ENCODE data around the gene VPS25.

The VPS25 gene

DNA sequence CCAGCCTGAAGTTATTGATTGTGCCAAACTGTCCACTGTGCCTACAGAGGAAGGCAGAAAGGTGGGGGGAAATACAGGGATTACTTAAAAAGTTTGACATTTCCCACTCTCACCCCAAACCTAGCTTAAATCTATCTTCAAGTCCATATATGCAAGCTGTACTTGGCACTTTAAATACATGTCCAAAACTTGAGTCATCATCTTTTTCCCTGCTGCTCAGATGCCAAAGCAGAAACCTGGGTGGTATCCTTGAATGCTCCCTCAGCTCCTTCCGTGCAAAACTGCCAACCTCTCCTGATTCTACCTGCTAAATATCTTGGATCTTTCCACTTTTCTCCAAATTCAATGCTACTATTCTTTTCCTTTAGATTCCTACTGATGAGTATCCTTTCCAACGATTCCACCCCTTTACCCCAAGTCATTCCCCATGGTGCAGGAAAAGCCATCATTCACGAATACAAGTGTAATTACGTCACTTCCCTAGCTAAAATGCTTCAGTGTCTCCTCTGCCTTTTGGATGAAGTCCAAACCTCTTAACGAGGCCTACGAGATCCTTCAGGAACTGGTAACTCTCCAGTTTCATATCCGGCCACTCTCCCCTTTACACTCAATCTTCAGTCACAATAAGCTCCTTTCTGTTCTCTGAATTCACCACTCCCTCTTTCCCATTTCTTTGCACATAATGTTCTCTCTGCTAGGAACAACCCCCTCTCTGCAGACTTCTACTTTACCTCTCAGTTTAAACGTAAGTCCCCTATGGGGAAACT is 41.6 kb downstream of the VPS25 start:
- H3K27ac ChIP-seq = no peak overlapping the region
- TF ChIP-seq CTCF (conservative IDR thresholded peaks at IDR 0.05) (no peak), ZFX (IDR thresholded peaks at IDR 0.05) (no peak)

DNA sequence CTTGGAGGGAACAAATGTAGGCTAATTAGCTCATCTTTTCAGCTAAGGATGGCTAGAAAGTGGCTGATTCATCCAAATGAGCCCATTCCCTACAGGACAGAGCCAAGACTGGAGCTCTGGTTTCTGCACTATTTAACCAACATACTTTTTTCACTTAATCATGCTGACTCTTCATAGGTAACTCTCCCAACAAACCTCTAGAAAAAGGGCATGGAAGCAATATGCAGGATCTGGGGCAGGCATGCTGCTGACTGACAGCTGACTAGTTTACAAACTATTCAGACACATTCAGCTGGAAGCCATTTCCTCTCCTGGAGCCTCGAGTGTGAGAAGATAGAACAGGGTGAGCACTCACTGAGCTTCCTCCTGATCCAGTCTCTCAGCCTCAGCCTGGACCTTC is 44.6 kb downstream of the VPS25 start:
- H3K27ac ChIP-seq = no peak overlapping the region
- TF ChIP-seq CTCF (conservative IDR thresholded peaks at IDR 0.05) (no peak), ZFX (IDR thresholded peaks at IDR 0.05) (no peak)

DNA sequence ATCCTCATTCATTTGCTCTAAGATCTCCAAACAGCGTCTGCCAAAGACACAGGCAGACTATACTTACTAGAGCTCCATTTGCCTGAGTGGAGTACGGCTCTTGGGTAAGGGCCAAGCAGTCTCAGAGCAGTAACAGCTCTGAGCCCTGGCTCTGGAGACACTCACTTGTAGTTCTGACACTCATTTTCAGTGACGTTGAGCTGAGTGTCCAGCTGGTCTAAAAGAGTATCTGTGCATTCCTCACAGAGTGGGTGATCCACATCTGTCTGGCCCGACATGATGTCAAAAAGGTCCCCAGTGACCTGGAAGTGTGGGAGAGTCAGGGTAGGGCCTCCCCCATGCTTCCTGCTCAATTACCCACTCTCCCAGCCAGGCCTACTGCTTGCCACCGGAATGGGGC is 45.1 kb downstream of the VPS25 start:
- no peak overlapping the region for H3K27ac ChIP-seq
- TF ChIP-seq ZFX (IDR thresholded peaks at IDR 0.05) = no peak
- no peak for TF ChIP-seq CTCF (conservative IDR thresholded peaks at IDR 0.05)

- no peak overlapping the region for H3K27ac ChIP-seq
- peak; percentile 92 for TF ChIP-seq CTCF (conservative IDR thresholded peaks at IDR 0.05)
- no peak for TF ChIP-seq ZFX (IDR thresholded peaks at IDR 0.05)
Observed at GRCh38 chr17:42819939-42820535, 46.8 kb downstream of the VPS25 start.

- H3K27ac ChIP-seq = no peak overlapping the region
- TF ChIP-seq ZFX (IDR thresholded peaks at IDR 0.05) (no peak), CTCF (conservative IDR thresholded peaks at IDR 0.05) (no peak)
Observed at GRCh38 chr17:42821176-42821575, 47.9 kb downstream of the VPS25 start.

- no peak overlapping the region for H3K27ac ChIP-seq
- TF ChIP-seq CTCF (conservative IDR thresholded peaks at IDR 0.05) (no peak), ZFX (IDR thresholded peaks at IDR 0.05) (no peak)
Observed at GRCh38 chr17:42827472-42827871, 54.2 kb downstream of the VPS25 start.
